ENCODE measurements around the gene ABHD8. TPM values are rescaled to one million over a fixed set of nuclear protein-coding genes. Genes with fewer than 3 reads are reported as not detected.
A peak's percentile ranks its signal among the peaks of the same experiment; 100 is the strongest.

ABHD8 gene
- total RNA-seq, 1 donor from 2014 or later: 6.1 TPM

- no peak for FAIRE-seq
- no peaks in the 10 kb centered on the region for H3K27me3 ChIP-seq (ENCODE audit: control insufficient read depth, insufficient read depth, low read length)
- no peak overlapping the region for H3K4me3 ChIP-seq (ENCODE audit: low read depth, low read length)
- H3K36me3 ChIP-seq (ENCODE audit: control insufficient read depth, insufficient read depth, low read length): no peaks in the 10 kb centered on the region
- no peak for TF ChIP-seq CTCF (IDR thresholded peaks at IDR 0.05; ENCODE audit: insufficient read depth, low read length, severe bottlenecking)
- no peak for DNase-seq (ENCODE audit: low read depth)
These were observed 44.1 kb upstream of the ABHD8 start for GRCh38 chr19:17347361-17347760.

GRCh38 chr19:17346109-17346671 lies 43.0 kb upstream of the ABHD8 start:
- TF ChIP-seq CTCF (IDR thresholded peaks at IDR 0.05; ENCODE audit: insufficient read depth, low read length, severe bottlenecking): peak; percentile 98
- Histone ChIP-seq H3K27me3 (ENCODE audit: control insufficient read depth, insufficient read depth, low read length) (no peaks in the 10 kb centered on the region), H3K36me3 (ENCODE audit: control insufficient read depth, insufficient read depth, low read length) (no peaks in the 10 kb centered on the region), H3K4me3 (ENCODE audit: low read depth, low read length) (no peak overlapping the region)
- no peak for FAIRE-seq
- DNase-seq (ENCODE audit: low read depth): peak; percentile 38

- H3K36me3 ChIP-seq (ENCODE audit: control insufficient read depth, insufficient read depth, low read length): peaks cover 8% of the 10 kb centered on the region
- no peaks in the 10 kb centered on the region for H3K27me3 ChIP-seq (ENCODE audit: control insufficient read depth, insufficient read depth, low read length)
These were observed 38.6 kb upstream of the ABHD8 start for GRCh38 chr19:17341845-17342244.

GRCh38 chr19:17341386-17341785 lies 38.2 kb upstream of the ABHD8 start:
- no peak for TF ChIP-seq CTCF (IDR thresholded peaks at IDR 0.05; ENCODE audit: insufficient read depth, low read length, severe bottlenecking)
- no peak for FAIRE-seq
- peaks cover 8% of the 10 kb centered on the region for H3K36me3 ChIP-seq (ENCODE audit: control insufficient read depth, insufficient read depth, low read length)
- H3K27me3 ChIP-seq (ENCODE audit: control insufficient read depth, insufficient read depth, low read length): no peaks in the 10 kb centered on the region
- no peak overlapping the region for H3K4me3 ChIP-seq (ENCODE audit: low read depth, low read length)
- DNase-seq (ENCODE audit: low read depth): no peak

More at GRCh38 chr19:17341845-17342244, 38.6 kb upstream of the ABHD8 start:
- no peak overlapping the region for H3K4me3 ChIP-seq (ENCODE audit: low read depth, low read length)
- no peak for TF ChIP-seq CTCF (IDR thresholded peaks at IDR 0.05; ENCODE audit: insufficient read depth, low read length, severe bottlenecking)
- DNase-seq (ENCODE audit: low read depth): no peak
- no peak for FAIRE-seq

- DNase-seq (ENCODE audit: low read depth): no peak
- TF ChIP-seq CTCF (IDR thresholded peaks at IDR 0.05; ENCODE audit: insufficient read depth, low read length, severe bottlenecking): no peak
- Histone ChIP-seq H3K36me3 (ENCODE audit: control insufficient read depth, insufficient read depth, low read length) (peaks cover 8% of the 10 kb centered on the region), H3K27me3 (ENCODE audit: control insufficient read depth, insufficient read depth, low read length) (no peaks in the 10 kb centered on the region), H3K4me3 (ENCODE audit: low read depth, low read length) (no peak overlapping the region)
- FAIRE-seq: no peak
These were observed 37.7 kb upstream of the ABHD8 start for GRCh38 chr19:17340871-17341357.

Data from bronchial epithelial cell (primary cell).